H1 (cell line): ENCODE data around the gene KCNB1. TPM values are rescaled to one million over a fixed set of nuclear protein-coding genes. Genes with fewer than 3 reads are reported as not detected.

ENCODE experiments used
- CTCF ChIA-PET: fragments of 300-600 bp; sonication (Branson Sonifier 250); formaldehyde crosslinking; loops from one replicate; lab custom pipeline; 2021; ENCODE audit not compliant: partially characterized antibody; lab: Charles Lee
- POLR2A ChIA-PET: fragments of 300-600 bp; sonication (Branson Sonifier 250); formaldehyde crosslinking; loops from one replicate; lab custom pipeline; 2021; ENCODE audit warnings: inconsistent platforms; ENCODE audit not compliant: partially characterized antibody; lab: Charles Lee
- DNase-seq, 2 experiments: peaks; one replicate each; pipeline versions ENCODE4 v3.0.0 to v3.0.0-alpha.2; 2010 to 2022; ENCODE audit warnings: low spot score in 2 of 2, low read depth in 1 of 2, mixed read lengths in 1 of 2
- FAIRE-seq: peaks from 2 replicates; lab custom pipeline; 2011; peaks lifted over from hg19 to GRCh38; lab: Jason Lieb, UNC
- H2AFZ ChIP-seq: 2 replicates; pipeline ENCODE4 v1.8.1; 2012; ENCODE audit warnings: low read length, inconsistent platforms
- H2AK5ac ChIP-seq: 2 replicates; pipeline ENCODE4 v1.6.1; 2013; ENCODE audit warnings: low read depth, low read length
- H2BK120ac ChIP-seq: replicated peaks from 2 replicates; pipeline ENCODE3; 2013; ENCODE audit warnings: low read depth, low read length, inconsistent platforms
- H2BK12ac ChIP-seq: 2 replicates; pipeline ENCODE4 v1.6.1; 2013; ENCODE audit warnings: low read depth, low read length
- H2BK15ac ChIP-seq: 2 replicates; pipeline ENCODE4 v1.6.1; 2013; ENCODE audit warnings: low read length
- H2BK20ac ChIP-seq: 2 replicates; pipeline ENCODE4 v1.6.1; 2013; ENCODE audit warnings: low read length
- H2BK5ac ChIP-seq: 2 replicates; pipeline ENCODE4 v1.6.1; 2013; ENCODE audit warnings: low read depth, low read length
- H3K14ac ChIP-seq: 2 replicates; pipeline ENCODE4 v1.6.1; 2013; ENCODE audit warnings: inconsistent platforms; ENCODE audit not compliant: insufficient read length
- H3K18ac ChIP-seq: 2 replicates; pipeline ENCODE4 v1.6.1; 2013; ENCODE audit warnings: low read length; ENCODE audit errors: extremely low read depth
- H3K23ac ChIP-seq: 2 replicates; pipeline ENCODE4 v1.6.1; 2013; ENCODE audit warnings: inconsistent platforms; ENCODE audit not compliant: insufficient read length
- H3K23me2 ChIP-seq: 2 replicates; pipeline ENCODE4 v1.6.1; 2013; ENCODE audit warnings: low read depth, low read length
- H3K27ac ChIP-seq: 2 replicates; pipeline ENCODE4 v1.6.1; 2011; ENCODE audit warnings: low read depth, low read length, inconsistent platforms
- H3K27me3 ChIP-seq, 4 experiments: replicated peaks in 1 of 4; 1 replicate in 1 of 4; 2 replicates in 3 of 4; pipeline versions ENCODE4 v1.6.1 to v1.8.1; 2011 to 2013; ENCODE audit warnings: low read length in 3 of 4, mild to moderate bottlenecking in 3 of 4, inconsistent platforms in 2 of 4, mixed read lengths in 2 of 4, moderate library complexity in 1 of 4; ENCODE audit not compliant: control insufficient read depth in 3 of 4, insufficient read depth in 3 of 4; ENCODE audit errors: extremely low read depth in 1 of 4
- H3K36me3 ChIP-seq, 4 experiments: 2 replicates each; pipeline versions ENCODE4 v1.6.1 to v1.8.1; 2011 to 2013; ENCODE audit warnings: mild to moderate bottlenecking in 4 of 4, low read length in 3 of 4, moderate library complexity in 2 of 4, control low read depth in 1 of 4, inconsistent platforms in 1 of 4; ENCODE audit not compliant: insufficient read depth in 4 of 4, control insufficient read depth in 2 of 4
- H3K4ac ChIP-seq: replicated peaks from 2 replicates; pipeline ENCODE3; 2013; ENCODE audit warnings: low read length, low read depth, mixed read lengths, inconsistent platforms; ENCODE audit not compliant: insufficient read length
- H3K4me1 ChIP-seq, 4 experiments: replicated peaks in 1 of 4; 1 replicate in 1 of 4; 2 replicates in 3 of 4; pipeline versions ENCODE4 v1.6.1 to v1.8.1; 2011 to 2013; ENCODE audit warnings: low read length in 3 of 4, inconsistent platforms in 2 of 4, mixed read lengths in 1 of 4; ENCODE audit not compliant: insufficient read depth in 4 of 4, control insufficient read depth in 3 of 4
- H3K4me2 ChIP-seq, 2 experiments: 2 replicates each; pipeline versions ENCODE4 v1.6.1 to v1.8.1; 2011 to 2013; ENCODE audit warnings: low read depth in 2 of 2, low read length in 2 of 2, control low read depth in 1 of 2, inconsistent platforms in 1 of 2, mild to moderate bottlenecking in 1 of 2; ENCODE audit not compliant: insufficient read depth in 1 of 2
- H3K4me3 ChIP-seq, 4 experiments: fragments of 200-600, 300-600 bp in 1 of 4; sonication (generic), shearing (Covaris generic), sonication (Bioruptor Twin) in 1 of 4; 2 replicates each; pipeline versions ENCODE4 v1.5.1 to v1.8.1; 2011 to 2016; ENCODE audit warnings: low read length in 4 of 4, low read depth in 3 of 4, control low read depth in 2 of 4, inconsistent platforms in 2 of 4, mild to moderate bottlenecking in 2 of 4, mixed read lengths in 1 of 4, moderate library complexity in 1 of 4; ENCODE audit not compliant: insufficient read depth in 2 of 4; ENCODE audit errors: extremely low read depth in 1 of 4
- H3K56ac ChIP-seq: replicated peaks from 2 replicates; pipeline ENCODE3; 2013; ENCODE audit warnings: low read depth, mild to moderate bottlenecking, mixed read lengths, low read length, inconsistent platforms; ENCODE audit not compliant: insufficient read length
- H3K79me1 ChIP-seq: 2 replicates; pipeline ENCODE4 v1.6.1; 2013; ENCODE audit warnings: low read depth, low read length, control low read depth
- H3K79me2 ChIP-seq, 2 experiments: 2 replicates each; pipeline versions ENCODE4 v1.6.1 to v1.8.1; 2012 to 2013; ENCODE audit warnings: low read length in 2 of 2, mild to moderate bottlenecking in 2 of 2, inconsistent platforms in 1 of 2; ENCODE audit not compliant: insufficient read depth in 2 of 2, control insufficient read depth in 1 of 2
- H3K9ac ChIP-seq, 4 experiments: replicated peaks in 1 of 4; 1 replicate in 1 of 4; 2 replicates in 3 of 4; pipeline versions ENCODE4 v1.6.1 to v1.8.1; 2011 to 2013; ENCODE audit warnings: low read depth in 3 of 4, low read length in 3 of 4, control low read depth in 2 of 4, mild to moderate bottlenecking in 2 of 4, moderate library complexity in 2 of 4, inconsistent platforms in 1 of 4; ENCODE audit errors: extremely low read depth in 1 of 4
- H3K9me3 ChIP-seq, 2 experiments: 2 replicates each; pipeline versions ENCODE4 v1.6.1 to v1.8.1; 2012 to 2013; ENCODE audit warnings: mild to moderate bottlenecking in 2 of 2, moderate library complexity in 2 of 2, control low read depth in 1 of 2, inconsistent platforms in 1 of 2, low read depth in 1 of 2, low read length in 1 of 2, mixed read lengths in 1 of 2; ENCODE audit not compliant: insufficient read depth in 2 of 2
- H4K20me1 ChIP-seq, 2 experiments: replicated peaks in 1 of 2; 2 replicates each; pipeline versions ENCODE3 to v1.8.1; 2011 to 2013; ENCODE audit warnings: inconsistent platforms in 2 of 2, low read length in 2 of 2, mild to moderate bottlenecking in 1 of 2; ENCODE audit not compliant: insufficient read depth in 2 of 2, control insufficient read depth in 1 of 2
- H4K5ac ChIP-seq: 2 replicates; pipeline ENCODE4 v1.6.1; 2013; ENCODE audit warnings: low read length, low read depth, mixed read lengths, inconsistent platforms; ENCODE audit not compliant: insufficient read length
- H4K8ac ChIP-seq: 2 replicates; pipeline ENCODE4 v1.8.0; 2013; ENCODE audit warnings: mild to moderate bottlenecking, moderate library complexity, low read length, inconsistent platforms; ENCODE audit not compliant: insufficient read depth; ENCODE audit errors: extremely low read depth
- H4K91ac ChIP-seq: replicated peaks from 2 replicates; pipeline ENCODE3; 2013; ENCODE audit warnings: low read length, mixed read lengths, inconsistent platforms; ENCODE audit not compliant: insufficient read length
- CBX8 ChIP-seq: fragments of 300-800, 300-1000 bp; sonication (generic); IDR thresholded peaks from 2 replicates; pipeline ENCODE4 v1.7.1; 2016; ENCODE audit warnings: low read depth, low read length, borderline replicate concordance
- CHD2 ChIP-seq: IDR thresholded peaks from 2 replicates; pipeline ENCODE4 v1.6.1; 2012; ENCODE audit warnings: low read length, improper control_type of control experiment
- CTCF ChIP-seq, 3 experiments: IDR thresholded peaks; 1 replicate in 2 of 3; 2 replicates in 1 of 3; pipeline versions ENCODE4 v1.5.1 to v1.6.1; 2011; ENCODE audit warnings: low read length in 3 of 3, mild to moderate bottlenecking in 3 of 3, inconsistent platforms in 2 of 3, low read depth in 1 of 3, moderate library complexity in 1 of 3; ENCODE audit not compliant: insufficient read depth in 1 of 3; ENCODE audit errors: control extremely low read depth in 1 of 3
- JUN ChIP-seq: IDR thresholded peaks from 2 replicates; pipeline ENCODE4 v1.6.1; 2011; ENCODE audit warnings: low read depth, mild to moderate bottlenecking, improper control_type of control experiment, low read length
- MAFK ChIP-seq: IDR thresholded peaks from 2 replicates; pipeline ENCODE4 v1.6.1; 2012; ENCODE audit warnings: low read depth, mild to moderate bottlenecking, improper control_type of control experiment, low read length
- PHF8 ChIP-seq: fragments of 200-600 bp; sonication (generic); conservative IDR thresholded peaks from 2 replicates; pipeline ENCODE4 v1.7.1; 2012; ENCODE audit warnings: low read depth, mild to moderate bottlenecking, inconsistent platforms, low read length, moderate library complexity
- POU5F1 ChIP-seq: IDR thresholded peaks from 2 replicates; pipeline ENCODE4 v1.6.1; 2011; ENCODE audit warnings: low read depth, mild to moderate bottlenecking, low read length, moderate library complexity
- RAD21 ChIP-seq, 2 experiments: IDR thresholded peaks in 1 of 2; conservative IDR thresholded peaks in 1 of 2; 2 replicates each; pipeline ENCODE4 v1.6.1; 2011; ENCODE audit warnings: low read depth in 2 of 2, low read length in 2 of 2, improper control_type of control experiment in 1 of 2, inconsistent platforms in 1 of 2, mild to moderate bottlenecking in 1 of 2, moderate library complexity in 1 of 2
- RBBP5 ChIP-seq: IDR thresholded peaks from 2 replicates; pipeline ENCODE4 v1.7.1; 2012; ENCODE audit warnings: low read depth, mild to moderate bottlenecking, inconsistent platforms, low read length, moderate library complexity, borderline replicate concordance
- RNF2 ChIP-seq: fragments of 200-900, 300-1000 bp; sonication (generic); IDR thresholded peaks from 2 replicates; pipeline ENCODE4 v1.7.1; 2016; ENCODE audit warnings: borderline replicate concordance, low read depth, mild to moderate bottlenecking, antibody characterized with exemption, low read length; ENCODE audit not compliant: poor library complexity, severe bottlenecking; ENCODE audit errors: missing control alignments
- SIRT6 ChIP-seq: IDR thresholded peaks from one replicate; pipeline ENCODE4 v1.7.1; 2012; ENCODE audit warnings: low read length, inconsistent platforms
- WGBS, 2 experiments: shearing (Covaris generic) in 1 of 2; methylation state at CpG; one replicate each; pipeline versions ENCODE4 v1.1.6 to v1.1.7; 2013 to 2015; ENCODE audit warnings: low lambda C conversion rate in 2 of 2, mixed read lengths in 2 of 2, inconsistent platforms in 1 of 2, low coverage in 1 of 2, missing lambda C conversion rate in 1 of 2; ENCODE audit not compliant: insufficient replicate concordance in 2 of 2, insufficient coverage in 1 of 2, insufficient read length in 1 of 2; ENCODE audit errors: extremely low coverage in 1 of 2, missing lambda C conversion rate in 1 of 2; 5-methylcytosine and 5-hydroxymethylcytosine counted together
- polyA plus RNA-seq, 7 experiments: library from polyadenylated mRNA; depleted of rRNA in 3 of 7; stranded (reverse) in 5 of 7; unstranded in 2 of 7; fragments of >200 nt in 5 of 7; fragments of 200-250 nt in 2 of 7; gene quantifications; 1 replicate in 5 of 7; 2 replicates in 1 of 7; 4 replicates in 1 of 7; pipeline versions ENCODE4 v1.2.1 to v1.2.3, GENCODE V29; 2011 to 2013; ENCODE audit warnings: missing spikeins in 2 of 7, mixed read lengths in 2 of 7
- total RNA-seq: library from RNA; stranded (reverse); fragmentation: NEBNext Ultra II Directional; extraction: Animal tissue kit (Norgen Biotek cat#: 25700); gene quantifications from 2 replicates; pipeline ENCODE4 v1.2.1, GENCODE V29; 2021

The KCNB1 gene
- total and polyA plus RNA-seq, 2 of the 8 experiments (the other 6 are each of a cell fraction or from before 2014, with no cell fraction given) = 0.58 to 0.67 TPM

- Histone ChIP-seq H2BK120ac (no peak overlapping the region), H3K14ac (no peak overlapping the region), H4K20me1 (peaks cover 0 to 2% of the 10 kb centered on the region in 2 experiments), H3K36me3 (no peaks in the 10 kb centered on the region), H3K9me3 (peaks cover 0 to 4% of the 10 kb centered on the region in 2 experiments; a peak in 1 of 4 replicates), H2AK5ac (no peak overlapping the region), H2BK12ac (no peak overlapping the region), H3K79me2 (no peaks in the 10 kb centered on the region), H3K27me3 (peaks cover 0 to 4% (median under 1%) of the 10 kb centered on the region in 4 experiments; a peak in 3 of 7 replicates), H3K27ac (no peak overlapping the region), H3K18ac (no peak overlapping the region), H3K23ac (no peak overlapping the region), H2BK20ac (no peak overlapping the region), H3K23me2 (no peaks in the 10 kb centered on the region), H3K4me2 (no peak overlapping the region), H3K4me1 (no peaks in the 10 kb centered on the region), H3K79me1 (no peaks in the 10 kb centered on the region), H4K5ac (no peak overlapping the region), H2AFZ (no peak overlapping the region), H3K4ac (no peak overlapping the region), H3K56ac (no peak overlapping the region), H4K8ac (no peak overlapping the region), H3K9ac (no peak overlapping the region), H4K91ac (no peak overlapping the region), H2BK15ac (no peak overlapping the region), H2BK5ac (no peak overlapping the region), H3K4me3 (no peak overlapping the region)
- FAIRE-seq = no peak
- ChIA-PET CTCF (interaction anchor here (1.1 to 8.5 kb wide), 7 partner anchors 11 to 169 kb away, joined by 3 to 88 read pairs (median 3); no protein-coding TSS in a partner anchor), POLR2A (interaction anchor here (0.6 kb wide), 1 partner anchor 156 kb away, joined by 3 read pairs; no protein-coding TSS in a partner anchor)
- WGBS, 2 experiments = 92% methylated on average over 5 of the region's 5 CpGs; no CpG with 5 or more reads in 1 of the 2 experiments
- DNase-seq = no peak
- TF ChIP-seq RAD21 (IDR thresholded peaks at IDR 0.05 in 1 of 2, conservative IDR thresholded peaks at IDR 0.05 in 1 of 2; ENCODE audit: low read depth in 2 of 2, low read length in 2 of 2) (no peak), CBX8 (no peak), MAFK (no peak), RBBP5 (no peak), CHD2 (no peak), RNF2 (no peak), PHF8 (no peak), POU5F1 (no peak), CTCF (IDR thresholded peaks at IDR 0.05; ENCODE audit: control extremely low read depth in 1 of 3, insufficient read depth in 1 of 3, low read depth in 1 of 3, low read length in 3 of 3) (no peak), JUN (no peak), SIRT6 (no peak)
These were observed 7.2 kb upstream of the KCNB1 start for GRCh38 chr20:49489688-49490087.
